GM18508 (cell line): Measurements from ENCODE around the gene TTN.

Source experiments
- ATAC-seq: cut with Tn5 transposase; IDR thresholded peaks from one replicate; pipeline ENCODE4 v1.9.1; 2021; ENCODE audit warnings: moderate number of reproducible peaks; ENCODE audit not compliant: insufficient read depth, unreplicated experiment

Gene TTN

GRCh38 chr2:178508646-178509045 lies 298.6 kb downstream of the TTN start:
- ATAC-seq, result no peak

GRCh38 chr2:178506949-178507348 lies 300.3 kb downstream of the TTN start:
- peak; percentile 18 for ATAC-seq

GRCh38 chr2:178506524-178506923 lies 300.7 kb downstream of the TTN start:
- ATAC-seq, result no peak

- ATAC-seq, result no peak
These were observed 301.1 kb downstream of the TTN start for GRCh38 chr2:178506101-178506500.

DNA sequence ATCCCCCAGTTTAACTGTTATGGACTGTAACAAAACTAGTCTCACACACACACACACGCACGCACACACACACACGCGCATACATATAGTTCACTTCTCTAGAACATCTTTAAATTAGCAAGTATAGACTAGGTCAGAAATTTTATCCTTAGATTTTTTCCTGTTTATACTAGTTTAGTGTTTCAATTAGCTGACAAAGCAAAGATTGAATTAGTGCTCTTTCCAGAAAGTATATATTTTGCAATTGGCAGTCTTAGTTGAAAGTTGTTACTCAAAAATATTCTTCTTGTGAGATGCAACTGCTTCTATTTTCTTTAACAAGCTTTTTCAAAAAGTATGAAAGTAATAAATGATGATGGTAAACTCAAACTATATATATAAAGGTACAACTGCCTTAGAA lies 304.5 kb downstream of the TTN start:
- ATAC-seq, result no peak

DNA sequence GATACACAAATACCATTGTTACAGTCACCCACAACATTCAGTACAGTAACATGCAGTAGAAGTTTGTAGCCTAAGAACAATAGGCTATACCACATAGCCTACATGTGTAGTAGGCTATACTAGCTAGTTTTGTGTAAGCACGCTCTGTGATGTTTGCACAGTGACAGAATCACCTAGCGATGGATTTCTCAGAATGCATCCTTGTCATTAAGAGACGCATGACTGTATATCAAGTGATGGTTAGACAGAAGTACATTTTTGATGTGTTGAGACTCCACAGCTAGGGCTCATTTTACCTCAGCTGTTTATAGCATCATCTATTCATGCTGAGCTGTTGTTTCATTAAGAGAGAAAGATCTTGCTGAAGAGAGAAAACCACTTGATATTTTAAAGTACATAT lies 307.6 kb downstream of the TTN start:
- no peak for ATAC-seq

GRCh38 chr2:178498137-178498536 lies 309.1 kb downstream of the TTN start:
- ATAC-seq, result no peak

DNA sequence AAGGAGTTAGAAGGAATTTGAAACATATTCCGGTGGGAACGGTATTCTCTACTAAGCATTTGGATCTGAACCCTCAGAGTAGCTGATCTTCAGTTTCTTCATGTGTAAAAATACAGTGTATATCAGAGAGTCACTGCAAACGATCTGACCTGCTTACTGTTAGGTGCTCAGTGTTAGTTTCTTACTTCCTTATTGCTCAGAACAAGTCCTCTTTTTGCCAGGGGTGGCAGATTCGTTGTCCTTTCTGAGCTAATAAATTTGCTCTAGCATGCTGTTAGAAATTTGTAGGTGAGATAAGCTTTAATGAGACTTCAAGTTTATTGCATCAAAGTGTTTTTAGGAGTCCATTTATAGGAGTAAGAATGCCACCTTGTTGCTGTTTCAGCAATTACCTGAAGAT lies 311.2 kb downstream of the TTN start:
- no peak for ATAC-seq

- no peak for ATAC-seq
These were observed 315.6 kb downstream of the TTN start for GRCh38 chr2:178491612-178492011.

DNA sequence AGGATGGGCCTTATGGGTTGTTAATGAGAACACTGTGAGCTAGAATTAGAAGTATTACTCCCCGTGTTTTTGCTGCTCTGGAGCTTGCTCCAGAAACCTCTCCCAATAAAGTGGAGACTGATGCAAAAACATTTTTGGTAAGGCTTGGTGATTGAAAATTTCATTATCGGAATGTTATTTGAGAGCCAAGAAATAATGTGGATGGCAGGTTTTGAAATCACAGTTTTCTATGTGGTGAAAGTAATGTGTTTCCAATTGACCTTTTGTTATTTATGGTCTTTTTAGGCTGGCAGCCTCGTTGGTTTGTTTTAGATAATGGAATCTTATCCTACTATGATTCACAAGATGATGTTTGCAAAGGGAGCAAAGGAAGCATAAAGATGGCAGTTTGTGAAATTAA lies 321.9 kb downstream of the TTN start:
- ATAC-seq, result no peak

GRCh38 chr2:178484245-178485041 lies 322.8 kb downstream of the TTN start:
- no peak for ATAC-seq

DNA sequence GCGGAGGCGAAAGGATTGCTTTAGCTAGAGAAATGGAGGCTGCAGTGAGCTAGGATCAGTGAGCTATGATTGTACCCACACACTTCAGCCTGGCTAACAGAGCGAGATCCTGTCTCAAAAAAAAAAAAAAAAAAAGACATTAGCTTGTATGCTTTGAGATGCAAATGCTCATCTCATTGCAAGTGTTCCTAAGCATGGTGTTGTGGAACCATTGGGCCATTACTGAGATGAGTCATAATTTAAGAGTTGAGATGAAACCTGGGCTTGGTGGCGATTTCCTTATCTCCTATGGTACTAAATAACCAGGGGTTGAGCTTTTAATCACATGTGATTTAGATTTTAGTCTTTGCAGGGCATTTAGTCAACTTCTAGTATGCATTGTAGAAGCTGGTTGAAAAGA lies 324.8 kb downstream of the TTN start:
- ATAC-seq, result peak; percentile 47

GRCh38 chr2:178480227-178481181 lies 326.7 kb downstream of the TTN start, which contains the start of gene PLEKHA3:
TSS of gene PLEKHA3 (plus strand) at chr2:178480457. CDS start at chr2:178480870, 413 bp downstream.
- peak; percentile 25 for ATAC-seq

- ATAC-seq, result no peak
These were observed 327.4 kb downstream of the TTN start for GRCh38 chr2:178479758-178480226.

GRCh38 chr2:178479275-178479616 lies 328.0 kb downstream of the TTN start:
- ATAC-seq, result no peak

GRCh38 chr2:178478439-178479274 lies 328.6 kb downstream of the TTN start, which contains the start of gene FKBP7:
TSS of gene FKBP7 (minus strand) at chr2:178478600. CDS start at chr2:178478499, 101 bp downstream.
- peak; percentile 26 for ATAC-seq

DNA sequence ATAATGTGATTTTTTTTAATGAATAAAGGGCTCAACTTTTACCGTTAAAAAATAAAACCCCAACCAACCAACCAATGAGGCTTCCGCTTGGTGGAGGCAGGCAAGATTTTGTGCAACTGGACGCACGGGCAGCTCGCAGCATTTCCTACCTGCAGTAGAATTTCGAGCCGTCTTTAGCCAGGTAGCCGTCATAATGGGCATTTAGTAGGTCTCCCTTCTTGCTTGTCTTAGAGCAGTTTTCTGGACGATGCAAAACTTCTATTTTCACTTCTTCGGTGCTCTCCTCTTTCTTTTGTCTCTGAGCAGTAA lies 329.1 kb downstream of the TTN start:
- no peak for ATAC-seq

DNA sequence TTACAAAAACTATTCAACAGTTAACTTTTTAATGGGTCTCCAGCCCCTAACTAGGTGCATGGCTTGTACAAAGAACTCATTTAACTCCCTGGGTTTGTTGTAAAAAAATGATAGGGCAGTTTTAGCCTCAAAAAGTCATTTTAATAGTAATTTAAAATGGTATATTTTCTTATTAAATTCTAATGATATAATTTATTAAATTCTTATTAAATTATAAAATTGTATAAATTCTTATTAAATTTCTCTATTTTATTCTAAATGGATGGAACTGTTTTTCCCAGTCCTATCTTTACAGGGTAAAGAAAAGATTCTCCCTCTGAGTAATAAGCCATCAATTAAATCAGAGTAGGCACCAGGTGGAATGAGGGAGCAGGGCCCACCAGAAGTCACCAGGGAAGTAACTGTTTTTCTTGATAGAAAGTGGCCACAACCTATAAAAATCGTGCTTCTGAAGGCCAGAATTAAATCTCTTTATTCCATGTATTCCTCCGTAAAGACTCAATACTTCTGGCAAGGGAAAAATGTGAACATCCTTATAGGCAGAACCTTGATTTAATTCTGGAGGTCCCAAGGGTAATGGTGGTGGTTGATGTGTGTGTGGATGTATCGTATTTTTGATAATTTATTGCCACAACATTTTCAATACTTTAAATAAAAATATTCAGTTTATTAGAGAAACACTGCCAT lies 329.6 kb downstream of the TTN start:
- ATAC-seq, result no peak

DNA sequence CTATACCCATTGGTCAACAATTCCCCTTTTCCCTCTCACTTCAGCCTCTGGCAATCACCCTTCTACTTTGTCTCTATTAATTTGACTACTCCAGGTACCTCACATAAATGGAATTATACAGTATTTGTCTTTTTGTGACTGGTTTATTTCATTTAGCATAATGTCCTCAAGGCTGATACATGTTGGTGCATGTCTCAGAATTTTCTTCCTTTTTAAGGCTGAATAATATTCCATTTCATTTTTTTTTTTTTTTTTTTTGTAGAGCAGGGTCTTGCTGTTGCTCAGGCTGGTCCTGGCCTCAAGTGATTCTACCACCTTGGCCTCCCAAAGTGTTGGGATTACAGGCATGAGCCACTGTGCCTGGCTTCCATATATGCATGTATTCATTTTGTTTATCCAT lies 330.7 kb downstream of the TTN start:
- ATAC-seq, result no peak
